ENCODE measurements around the gene TRAF4.

Gene TRAF4

GRCh38 chr17:28796062-28796461 lies 52.3 kb downstream of the TRAF4 start:
- DNase-seq = no peak

All from kidney glomerular epithelial cell (primary cell).